H4 (cell line): ENCODE results near the gene FAM124B. TPM values are rescaled to one million over a fixed set of nuclear protein-coding genes. Genes with fewer than 3 reads are reported as not detected.

Experiments
- DNase-seq: peaks from one replicate; pipeline ENCODE4 v3.0.0-alpha.2; 2015; ENCODE audit warnings: low spot score
- total RNA-seq: library from RNA; depleted of rRNA; stranded (reverse); fragments of >200 nt; shearing (Covaris generic); gene quantifications from 2 replicates; pipeline ENCODE4 v1.2.3, GENCODE V29; 2014; rRNA removed

FAM124B gene
- total RNA-seq, 1 experiment from 2014 or later, result 0.06 TPM

- no peak for DNase-seq
Observed at GRCh38 chr2:224335991-224336390, 65.9 kb downstream of the FAM124B start.

- no peak for DNase-seq
Observed at GRCh38 chr2:224334726-224335125, 67.2 kb downstream of the FAM124B start.

GRCh38 chr2:224333726-224334482 is 68.0 kb downstream of the FAM124B start:
- no peak for DNase-seq

- DNase-seq, result no peak
Observed at GRCh38 chr2:224331698-224332097, 70.2 kb downstream of the FAM124B start.

- no peak for DNase-seq
Observed at GRCh38 chr2:224328798-224329197, 73.1 kb downstream of the FAM124B start.

Other genes with a start within 250 kb of the FAM124B start
- 76.7 and 84.4 TPM in 2 replicates for gene CUL3, start 183.3 kb upstream of the FAM124B start, total RNA-seq